K562 (cell line): ENCODE results near the gene IL1B. TPM values are rescaled to one million over a fixed set of nuclear protein-coding genes. Genes with fewer than 3 reads are reported as not detected.

Experiments used
- BACH1 ChIP-seq: fragments of 200-800 bp; sonication (Bioruptor generic); IDR thresholded peaks from 2 replicates; pipeline ENCODE4 v1.6.1; 2016; ENCODE audit warnings: missing genetic modification characterization, missing compliant biosample characterization
- CAMTA2 ChIP-seq: fragments of 250-450 bp; sonication (Bioruptor Pico); conservative IDR thresholded peaks from 2 replicates; pipeline ENCODE4 v1.5.1; 2022
- CBFA2T2 ChIP-seq: fragments of 450-650 bp; conservative IDR thresholded peaks from 2 replicates; pipeline ENCODE4 v1.6.1; 2017; ENCODE audit warnings: mild to moderate bottlenecking
- CBFA2T3 ChIP-seq: fragments of 450-650 bp; IDR thresholded peaks from 2 replicates; pipeline ENCODE4 v1.6.1; 2017
- CHD1 ChIP-seq: fragments of 200-600 bp; sonication (generic); IDR thresholded peaks from one replicate; pipeline ENCODE4 v1.6.1; 2012; ENCODE audit warnings: mild to moderate bottlenecking, moderate library complexity, low read length, inconsistent platforms
- DPF2 ChIP-seq: fragments of 450-650 bp; IDR thresholded peaks from 2 replicates; pipeline ENCODE4 v1.6.1; 2016
- FOXA1 ChIP-seq: fragments of 450-650 bp; IDR thresholded peaks from 2 replicates; pipeline ENCODE4 v1.6.1; 2016; ENCODE audit warnings: mild to moderate bottlenecking, borderline replicate concordance
- GTF2B ChIP-seq: IDR thresholded peaks from 2 replicates; pipeline ENCODE4 v1.6.1; 2011; ENCODE audit not compliant: insufficient read length; ENCODE audit errors: extremely low read depth
- HMG20A ChIP-seq: fragments of 450-650 bp; formaldehyde crosslinking; conservative IDR thresholded peaks from 2 replicates; pipeline ENCODE4 v1.4.0; 2020; ENCODE audit warnings: mild to moderate bottlenecking, mixed read lengths
- MTA2 ChIP-seq: fragments of 450-650 bp; IDR thresholded peaks from 2 replicates; pipeline ENCODE4 v1.6.1; 2016; ENCODE audit warnings: low read depth
- RB1 ChIP-seq: fragments of 450-650 bp; IDR thresholded peaks from 2 replicates; pipeline ENCODE4 v1.6.1; 2017; ENCODE audit warnings: low read depth, mild to moderate bottlenecking
- RBM22 ChIP-seq: fragments of 200-400 bp; formaldehyde crosslinking; IDR thresholded peaks from 2 replicates; pipeline ENCODE4 v1.6.1; 2018; ENCODE audit warnings: low read length, low read depth; ENCODE audit not compliant: poor library complexity, severe bottlenecking
- SIRT6 ChIP-seq: IDR thresholded peaks from one replicate; pipeline ENCODE4 v1.6.1; 2012; ENCODE audit warnings: low read depth, mild to moderate bottlenecking, control low read depth, inconsistent platforms, low read length, moderate library complexity
- STAT5A ChIP-seq: IDR thresholded peaks from 2 replicates; pipeline ENCODE4 v1.6.1; 2012; ENCODE audit warnings: low read length, inconsistent platforms, borderline replicate concordance
- STAT6 ChIP-seq: sonication (generic); formaldehyde crosslinking; IDR thresholded peaks from 2 replicates; pipeline ENCODE4 v1.8.1; 2023; ENCODE audit warnings: mild to moderate bottlenecking, missing genetic modification reagents
- TCF7L2 ChIP-seq: fragments of 150-350 bp; IDR thresholded peaks from 2 replicates; pipeline ENCODE4 v1.6.1; 2016; ENCODE audit warnings: low read depth, mild to moderate bottlenecking, low read length, moderate library complexity
- ZEB2 ChIP-seq: fragments of 450-650 bp; IDR thresholded peaks from 2 replicates; pipeline ENCODE4 v1.6.1; 2016
- ZNF318 ChIP-seq, 2 experiments: fragments of 450-650 bp; IDR thresholded peaks; 2 replicates each; pipeline ENCODE4 v1.6.1; 2016; ENCODE audit warnings: mild to moderate bottlenecking in 2 of 2, borderline replicate concordance in 1 of 2, low read depth in 1 of 2, moderate library complexity in 1 of 2
- polyA plus RNA-seq, 8 experiments: library from polyadenylated mRNA; depleted of rRNA in 4 of 8; stranded (reverse) in 5 of 8; unstranded in 3 of 8; fragments of >200 nt; fragmentation: Nextera tagmentation in 2 of 8; fragmentation: Illumina TruSeq in 1 of 8; extraction: Ambion mirVana in 2 of 8; extraction: Trizol in 1 of 8; gene quantifications; 2 replicates each; pipeline versions ENCODE4 v1.2.1 to v1.2.3, GENCODE V29; 2011 to 2014; ENCODE audit warnings: inconsistent platforms in 1 of 8, missing spikeins in 1 of 8
- total RNA-seq, 7 experiments: library from RNA; depleted of rRNA in 6 of 7; stranded (reverse); fragments of >200 nt in 6 of 7; fragmentation: Illumina TruSeq in 2 of 7; extraction: Trizol in 2 of 7; gene quantifications; 2 replicates each; pipeline versions ENCODE4 v1.2.1 to v1.2.3, GENCODE V29; 2011 to 2021; ENCODE audit warnings: low replicate concordance in 1 of 7

The IL1B gene
- total and polyA plus RNA-seq, 9 of the 15 experiments (the other 6 are each of a cell fraction or from before 2014, with no cell fraction given) = 0.29 TPM; not detected in 8

- TF ChIP-seq ZNF318 (IDR thresholded peaks at IDR 0.05; ENCODE audit: borderline replicate concordance in 1 of 2, low read depth in 1 of 2) = no peak
- TF ChIP-seq CHD1 = no peak
- TF ChIP-seq FOXA1 = no peak
- peak; percentile 97 for TF ChIP-seq CBFA2T3
- TF ChIP-seq ZEB2 = 0 out of 2 replicates have a peak, but pooled peaks have one; percentile 23
- no peak for TF ChIP-seq HMG20A (CRISPR knock-in tag)
- no peak for TF ChIP-seq SIRT6
- no peak for TF ChIP-seq STAT6 (CRISPR knock-in tag)
- peak; percentile 76; the same call in 1 of the 2 replicates for TF ChIP-seq STAT5A
- TF ChIP-seq RBM22 = no peak
- no peak for TF ChIP-seq CAMTA2
- no peak for TF ChIP-seq TCF7L2
- no peak for TF ChIP-seq GTF2B
- no peak for TF ChIP-seq RB1
- peak; percentile 70 for TF ChIP-seq DPF2
- peak; percentile 68 for TF ChIP-seq MTA2
- peak; percentile 94 for TF ChIP-seq CBFA2T2
- no peak for TF ChIP-seq BACH1 (tag)
Observed at GRCh38 chr2:112829101-112829960, 7.2 kb downstream of the IL1B start (continued).
